Endometrial microvascular endothelial cells (primary cell): ENCODE results near the gene CYFIP1. TPM values are rescaled to one million over a fixed set of nuclear protein-coding genes. Genes with fewer than 3 reads are reported as not detected.

ENCODE experiments used
- in situ Hi-C: cut with HindIII; loops from 2 replicates; pipeline ENCODE4 v1.10.0; 2017; ENCODE audit warnings: low sequenced_read_pairs, low pct_unique_long_range_greater_than_20kb; ENCODE audit errors: inconsistent ontology term
- total RNA-seq: library from RNA; depleted of rRNA; stranded (reverse); fragments of >200 nt; gene quantifications from one replicate; pipeline ENCODE4 v1.2.3, GENCODE V29; 2015; ENCODE audit errors: inconsistent ontology term

The CYFIP1 gene
- total RNA-seq, 1 donor from 2014 or later, result 117 TPM

GRCh38 chr15:22930782-22931484, 49.2 kb downstream of the CYFIP1 start:
- in situ Hi-C loops, result no loop called here

- in situ Hi-C loops, result no loop called here
These were observed 52.4 kb downstream of the CYFIP1 start for GRCh38 chr15:22927761-22928160.

GRCh38 chr15:22925875-22926274, 54.3 kb downstream of the CYFIP1 start:
- in situ Hi-C loops, result no loop called here

GRCh38 chr15:22922003-22922402, 58.2 kb downstream of the CYFIP1 start:
- in situ Hi-C loops, result no loop called here

- in situ Hi-C loops, result no loop called here
These were observed 61.0 kb downstream of the CYFIP1 start for GRCh38 chr15:22919171-22919570.

- in situ Hi-C loops, result no loop called here
These were observed 61.5 kb downstream of the CYFIP1 start for GRCh38 chr15:22918596-22919140.

GRCh38 chr15:22918056-22918455, 62.1 kb downstream of the CYFIP1 start:
- in situ Hi-C loops, result no loop called here

GRCh38 chr15:22917556-22917955, 62.6 kb downstream of the CYFIP1 start:
- in situ Hi-C loops, result no loop called here

- in situ Hi-C loops, result no loop called here
These were observed 63.4 kb downstream of the CYFIP1 start for GRCh38 chr15:22916606-22917350.

- in situ Hi-C loops, result no loop called here
These were observed 64.2 kb downstream of the CYFIP1 start for GRCh38 chr15:22915866-22916515.

- in situ Hi-C loops, result no loop called here
These were observed 66.4 kb downstream of the CYFIP1 start for GRCh38 chr15:22913646-22914380.

- in situ Hi-C loops, result no loop called here
These were observed 67.9 kb downstream of the CYFIP1 start for GRCh38 chr15:22912256-22912655.

GRCh38 chr15:22911306-22911705, 68.9 kb downstream of the CYFIP1 start:
- in situ Hi-C loops, result no loop called here

GRCh38 chr15:22908830-22909229, 71.3 kb downstream of the CYFIP1 start:
- in situ Hi-C loops, result no loop called here

- in situ Hi-C loops, result no loop called here
These were observed 72.8 kb downstream of the CYFIP1 start for GRCh38 chr15:22907161-22907950.

GRCh38 chr15:22904736-22905135, 75.4 kb downstream of the CYFIP1 start:
- in situ Hi-C loops, result no loop called here

GRCh38 chr15:22903961-22904534, 76.1 kb downstream of the CYFIP1 start:
- in situ Hi-C loops, result no loop called here

- in situ Hi-C loops, result no loop called here
These were observed 76.7 kb downstream of the CYFIP1 start for GRCh38 chr15:22903427-22903826.
